ENCODE data around the gene EXOC4.

The EXOC4 gene

DNA sequence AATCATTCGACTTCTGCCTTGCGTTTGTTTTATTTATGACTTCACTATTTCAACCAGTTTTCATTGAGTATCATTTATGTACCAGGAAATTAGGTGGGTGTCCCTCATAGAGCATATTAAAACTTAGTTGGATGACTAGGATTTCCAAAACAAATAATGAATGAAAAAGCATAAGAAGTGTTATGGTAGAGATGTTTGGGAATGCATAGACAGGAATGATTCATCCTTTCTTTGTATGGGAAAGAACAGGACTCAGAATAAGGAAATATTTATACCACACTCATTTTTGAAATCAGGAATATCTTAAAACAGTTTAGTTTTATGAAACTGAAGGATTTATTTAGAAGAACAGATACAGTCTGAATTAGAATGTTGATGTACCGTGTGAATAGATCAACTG lies 315.7 kb downstream of the EXOC4 start:
- no peak for DNase-seq (ENCODE audit: low spot score)
- ChIA-PET POLR2A (ENCODE audit: low non-redundant PET) (no interaction called here), CTCF (no interaction called here)
- TF ChIP-seq, protein P1, sequence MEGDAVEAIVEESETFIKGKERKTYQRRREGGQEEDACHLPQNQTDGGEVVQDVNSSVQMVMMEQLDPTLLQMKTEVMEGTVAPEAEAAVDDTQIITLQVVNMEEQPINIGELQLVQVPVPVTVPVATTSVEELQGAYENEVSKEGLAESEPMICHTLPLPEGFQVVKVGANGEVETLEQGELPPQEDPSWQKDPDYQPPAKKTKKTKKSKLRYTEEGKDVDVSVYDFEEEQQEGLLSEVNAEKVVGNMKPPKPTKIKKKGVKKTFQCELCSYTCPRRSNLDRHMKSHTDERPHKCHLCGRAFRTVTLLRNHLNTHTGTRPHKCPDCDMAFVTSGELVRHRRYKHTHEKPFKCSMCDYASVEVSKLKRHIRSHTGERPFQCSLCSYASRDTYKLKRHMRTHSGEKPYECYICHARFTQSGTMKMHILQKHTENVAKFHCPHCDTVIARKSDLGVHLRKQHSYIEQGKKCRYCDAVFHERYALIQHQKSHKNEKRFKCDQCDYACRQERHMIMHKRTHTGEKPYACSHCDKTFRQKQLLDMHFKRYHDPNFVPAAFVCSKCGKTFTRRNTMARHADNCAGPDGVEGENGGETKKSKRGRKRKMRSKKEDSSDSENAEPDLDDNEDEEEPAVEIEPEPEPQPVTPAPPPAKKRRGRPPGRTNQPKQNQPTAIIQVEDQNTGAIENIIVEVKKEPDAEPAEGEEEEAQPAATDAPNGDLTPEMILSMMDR (conservative IDR thresholded peaks at IDR 0.05; ENCODE audit: low read depth): no peak
- H3K27ac ChIP-seq: no peak overlapping the region

DNA sequence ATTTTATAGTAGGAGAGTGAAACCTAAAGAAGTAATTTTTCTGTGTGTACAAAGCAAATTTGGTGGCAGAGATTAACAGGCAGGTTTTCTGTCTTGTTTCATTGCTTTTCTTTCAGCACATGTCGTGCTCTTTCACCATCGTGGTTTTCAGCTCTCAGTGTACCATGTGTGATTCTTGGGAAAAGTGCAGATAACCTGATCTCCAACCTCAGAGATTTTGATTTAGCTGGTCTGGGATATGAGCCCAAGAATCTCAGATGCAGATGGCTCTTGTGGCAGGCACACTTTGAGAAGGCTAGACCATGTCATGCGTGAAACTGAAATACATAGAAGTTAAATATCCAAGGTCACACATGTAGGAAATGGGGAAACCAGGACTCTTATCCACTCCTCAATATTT lies 317.4 kb downstream of the EXOC4 start:
- no peak overlapping the region for H3K27ac ChIP-seq
- ChIA-PET CTCF (no interaction called here), POLR2A (ENCODE audit: low non-redundant PET) (no interaction called here)
- no peak for DNase-seq (ENCODE audit: low spot score)
- TF ChIP-seq, protein P1 (conservative IDR thresholded peaks at IDR 0.05; ENCODE audit: low read depth): no peak

DNA sequence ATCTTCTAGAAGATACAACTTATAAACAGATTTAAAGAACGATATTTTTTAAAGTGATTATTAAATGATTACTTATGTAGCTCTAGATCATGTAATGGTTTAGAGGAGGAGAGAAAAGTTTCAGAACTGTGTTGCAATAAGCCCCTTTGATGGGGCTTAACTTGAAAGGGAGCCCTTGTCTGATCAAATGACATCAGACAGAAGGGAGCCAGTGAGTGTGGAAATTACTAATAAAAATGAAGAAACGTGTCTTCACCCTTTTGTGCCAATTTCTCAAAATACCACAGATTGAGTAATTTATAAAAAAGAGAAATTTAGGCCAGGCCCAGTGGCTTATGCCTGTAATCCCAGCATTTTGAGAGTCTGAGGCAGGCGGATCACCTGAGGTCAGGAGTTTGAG lies 318.2 kb downstream of the EXOC4 start:
- TF ChIP-seq, protein P1 (conservative IDR thresholded peaks at IDR 0.05; ENCODE audit: low read depth): no peak
- DNase-seq (ENCODE audit: low spot score): no peak
- ChIA-PET POLR2A (ENCODE audit: low non-redundant PET) (no interaction called here), CTCF (no interaction called here)
- H3K27ac ChIP-seq: no peak overlapping the region

DNA sequence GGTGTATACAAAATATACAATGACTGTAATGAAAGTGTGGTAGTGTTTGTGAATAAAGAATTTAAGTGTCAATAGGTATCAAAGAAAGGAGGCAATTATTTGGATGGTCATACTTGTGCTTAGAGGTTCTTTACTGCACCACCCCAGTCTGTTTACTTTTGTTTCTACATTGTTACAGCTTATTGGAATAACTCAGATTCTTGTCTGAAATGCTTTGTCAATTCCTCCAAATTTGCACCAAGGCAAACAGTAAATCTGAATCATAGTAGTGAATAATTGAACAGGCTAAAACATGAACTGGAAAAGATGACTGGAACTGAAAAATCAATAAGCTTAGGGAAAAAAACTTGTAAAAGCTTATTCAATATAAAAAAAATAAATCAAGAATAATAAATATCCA lies 319.2 kb downstream of the EXOC4 start:
- no peak overlapping the region for H3K27ac ChIP-seq
- TF ChIP-seq, protein P1 (conservative IDR thresholded peaks at IDR 0.05; ENCODE audit: low read depth): no peak
- ChIA-PET POLR2A (ENCODE audit: low non-redundant PET) (no interaction called here), CTCF (interaction anchor here (0.6 kb wide), 2 partner anchors 18 to 375 kb away, joined by 3 to 7 read pairs; no protein-coding TSS in a partner anchor)
- DNase-seq (ENCODE audit: low spot score): peak; percentile 6

DNA sequence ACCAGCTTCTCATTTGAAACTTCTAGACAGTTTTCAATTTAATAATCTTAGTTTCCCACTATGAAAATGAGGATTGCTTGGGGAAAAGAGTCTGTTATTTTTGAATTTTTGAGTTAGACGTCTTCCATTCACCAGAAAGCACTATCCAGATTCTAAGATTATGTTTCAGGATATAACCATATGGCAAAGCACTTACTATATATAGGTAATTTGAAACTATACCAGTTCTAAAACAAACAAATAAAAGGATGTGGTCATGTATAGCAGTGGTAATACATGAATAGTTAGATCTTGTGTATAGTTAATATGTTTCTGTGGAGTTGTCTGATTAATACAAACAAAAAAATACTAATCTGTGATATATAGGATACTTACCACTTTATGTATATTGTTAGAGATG lies 320.0 kb downstream of the EXOC4 start:
- no peak for DNase-seq (ENCODE audit: low spot score)
- POLR2A ChIA-PET (ENCODE audit: low non-redundant PET): no interaction called here
- TF ChIP-seq, protein P1 (conservative IDR thresholded peaks at IDR 0.05; ENCODE audit: low read depth): no peak
- H3K27ac ChIP-seq: no peak overlapping the region
- CTCF ChIA-PET: no interaction called here

DNA sequence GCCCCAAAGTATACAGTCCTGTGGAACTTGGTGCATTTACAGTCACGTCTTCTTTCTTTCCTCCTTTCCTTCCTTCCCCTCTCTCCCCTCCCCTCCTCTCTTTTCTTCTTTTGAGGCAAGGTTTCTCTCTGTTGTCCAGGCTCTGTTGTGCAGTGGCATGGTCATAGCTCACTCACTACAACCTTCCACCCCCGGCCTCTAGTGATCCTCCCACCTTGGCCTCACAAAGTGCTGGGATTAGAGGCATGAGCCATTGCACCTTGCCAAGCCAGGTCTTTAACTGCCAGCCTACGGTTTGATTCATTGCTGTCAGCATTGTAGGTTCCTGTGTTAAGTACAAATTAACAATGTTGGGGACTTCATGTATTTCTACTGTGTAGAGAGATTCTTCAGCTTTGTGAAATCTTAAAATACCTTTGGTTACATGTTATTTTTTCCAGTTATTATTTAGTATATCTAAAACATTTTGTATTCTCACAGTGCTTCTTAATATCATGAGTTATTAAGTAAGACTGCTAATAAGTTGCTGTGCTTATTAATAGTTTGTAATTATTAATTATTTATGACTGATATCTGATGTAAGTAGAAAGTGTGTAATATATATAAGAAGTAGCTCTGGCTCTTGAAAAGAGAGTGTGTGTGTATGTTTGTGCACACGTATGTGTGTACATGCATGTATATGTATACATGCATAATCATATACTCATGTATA lies 320.8 kb downstream of the EXOC4 start:
- TF ChIP-seq, protein P1 (conservative IDR thresholded peaks at IDR 0.05; ENCODE audit: low read depth): no peak
- no peak for DNase-seq (ENCODE audit: low spot score)
- ChIA-PET POLR2A (ENCODE audit: low non-redundant PET) (no interaction called here), CTCF (no interaction called here)
- H3K27ac ChIP-seq: no peak overlapping the region

Measured in RWPE1 (cell line).